GM08714 (cell line): Measurements from ENCODE around the gene VAT1.
A peak's percentile ranks its signal among the peaks of the same experiment; 100 is the strongest.
"Not testable (repeated sequence)": the region's sequence is repeated elsewhere in the genome, so short reads cannot be mapped to it uniquely, and the experiment has no call there.

ENCODE experiments used
- H3K4me3 ChIP-seq: fragments of 200-500 bp; sonication (Bioruptor generic); 2 replicates; pipeline ENCODE4 v1.5.1; 2014; ENCODE audit warnings: mild to moderate bottlenecking, low read length, inconsistent platforms
- ZNF274 ChIP-seq: IDR thresholded peaks from 2 replicates; pipeline ENCODE4 v1.6.1; 2012; ENCODE audit warnings: mild to moderate bottlenecking, low read depth, low read length

VAT1 gene

DNA sequence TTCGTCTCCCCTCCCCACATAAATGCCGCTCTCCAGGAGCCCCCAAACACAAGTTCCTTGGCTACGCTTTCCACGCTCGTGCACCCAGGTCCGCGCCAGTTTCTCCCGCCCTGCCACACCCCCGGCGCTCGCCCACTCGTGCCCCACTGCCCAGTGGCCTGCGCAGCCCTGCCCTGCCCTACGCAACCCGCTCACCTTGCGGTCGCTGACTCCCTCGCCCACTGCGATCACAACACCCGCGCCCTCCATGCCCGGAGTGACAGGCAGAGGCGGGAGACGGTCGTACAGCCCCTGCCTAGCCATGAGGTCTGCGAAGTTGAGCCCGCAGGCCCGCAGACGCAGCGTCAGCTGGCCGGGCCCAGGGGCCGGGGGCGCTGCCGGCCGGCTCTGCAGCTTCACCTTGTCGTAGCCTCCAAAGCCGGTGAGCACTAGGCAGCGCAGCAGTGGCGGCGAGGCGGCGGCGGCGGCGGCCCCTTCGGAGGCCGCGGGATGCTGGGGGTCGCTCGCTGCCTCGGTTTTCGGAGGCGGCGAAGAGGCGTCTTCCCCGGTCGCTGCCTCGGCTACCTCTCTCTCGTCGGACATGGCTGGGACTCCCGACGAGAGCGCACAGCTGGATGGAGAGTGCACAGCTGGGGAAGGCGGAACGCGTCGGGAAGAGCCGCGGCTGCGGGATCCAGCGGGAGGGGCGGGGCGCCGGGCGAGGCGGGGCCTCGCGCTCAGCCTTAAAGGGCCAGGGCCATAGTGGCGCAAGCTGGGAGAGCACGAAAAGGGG, at the start of gene VAT1:
TSS of gene VAT1 (minus strand) at position 645 of the 772 bp plus-strand sequence. CDS start at position 582, 63 bp downstream.
- TF ChIP-seq ZNF274: no peak
- peak within 1 kb of the TSS; percentile 63 for H3K4me3 ChIP-seq

DNA sequence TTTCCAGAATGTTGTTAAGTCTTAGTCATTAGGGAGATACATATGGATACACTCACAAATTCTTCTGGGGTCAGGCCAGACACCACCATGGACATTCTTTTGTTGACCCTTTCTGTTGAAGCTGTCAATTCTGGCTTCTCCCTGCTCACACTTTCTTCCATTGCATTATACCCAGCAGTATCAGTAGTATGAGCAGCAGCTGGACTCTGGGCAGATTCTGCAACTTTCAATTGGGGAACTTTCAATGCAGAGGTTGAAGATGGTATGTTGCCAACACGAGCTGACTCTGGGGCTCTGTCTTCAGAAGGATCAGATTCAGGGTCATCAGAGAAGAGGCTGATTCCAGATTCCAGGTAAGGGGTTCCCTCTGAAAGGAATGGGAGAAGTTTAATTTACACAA, 48.7 kb upstream of the VAT1 start:
- TF ChIP-seq ZNF274: no peak
- no peak overlapping the region for H3K4me3 ChIP-seq

- no peak overlapping the region for H3K4me3 ChIP-seq
- TF ChIP-seq ZNF274: no peak
These were observed 48.1 kb upstream of the VAT1 start for GRCh38 chr17:43070257-43070656.

- H3K4me3 ChIP-seq: no peak overlapping the region
- TF ChIP-seq ZNF274: no peak
These were observed 47.2 kb upstream of the VAT1 start for GRCh38 chr17:43069368-43069898.

- TF ChIP-seq ZNF274: no peak
- no peak overlapping the region for H3K4me3 ChIP-seq
These were observed 46.6 kb upstream of the VAT1 start for GRCh38 chr17:43068570-43069367.

- TF ChIP-seq ZNF274: no peak
- no peak overlapping the region for H3K4me3 ChIP-seq
These were observed 40.9 kb upstream of the VAT1 start for GRCh38 chr17:43062984-43063638.

GRCh38 chr17:43056051-43056450, 33.9 kb upstream of the VAT1 start:
- H3K4me3 ChIP-seq: no peak overlapping the region
- no peak for TF ChIP-seq ZNF274

DNA sequence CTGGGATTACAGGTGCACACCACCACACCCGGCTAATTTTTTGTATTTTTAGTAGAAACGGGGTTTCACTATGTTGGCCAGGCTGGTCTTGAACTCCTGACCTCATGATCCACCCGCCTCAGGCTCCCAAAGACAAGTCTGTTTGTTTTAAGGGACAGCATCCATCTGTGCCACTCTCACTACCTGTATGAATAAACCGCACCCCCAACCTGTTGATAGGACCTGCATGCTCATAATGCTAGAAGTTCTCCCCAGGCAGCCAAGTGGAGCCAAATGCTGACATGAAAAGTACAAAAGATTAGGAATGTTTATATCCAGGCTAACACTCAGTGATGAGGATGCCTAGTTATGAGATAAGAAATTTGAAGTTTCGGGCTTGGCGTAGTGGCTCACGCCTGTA, 30.8 kb upstream of the VAT1 start:
- H3K4me3 ChIP-seq: not testable (repeated sequence)

DNA sequence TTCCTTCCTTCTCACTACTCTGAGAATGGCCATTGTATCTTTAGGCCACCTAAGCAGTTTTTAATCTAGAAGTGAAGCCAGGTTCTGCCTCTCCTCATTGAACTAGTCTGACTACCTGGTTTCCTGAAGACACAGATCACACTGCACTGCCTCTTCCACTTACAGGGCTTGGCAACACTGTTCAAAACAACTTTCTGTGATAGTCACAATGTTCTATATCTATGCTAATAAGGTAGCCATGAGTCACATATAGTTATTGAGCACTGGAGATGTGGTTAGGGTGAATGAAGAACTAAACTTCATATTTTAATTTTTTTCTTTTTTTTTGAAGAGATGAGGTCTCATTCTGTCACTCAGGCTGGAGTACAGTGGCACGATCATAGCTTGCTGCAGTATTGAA, 29.8 kb upstream of the VAT1 start:
- H3K4me3 ChIP-seq: no peak overlapping the region
- TF ChIP-seq ZNF274: no peak

- TF ChIP-seq ZNF274: no peak
- no peak overlapping the region for H3K4me3 ChIP-seq
These were observed 21.8 kb upstream of the VAT1 start for GRCh38 chr17:43044024-43044423.

GRCh38 chr17:43043307-43043706, 21.1 kb upstream of the VAT1 start:
- no peak for TF ChIP-seq ZNF274

GRCh38 chr17:43042025-43042628, 19.9 kb upstream of the VAT1 start:
- no peak for TF ChIP-seq ZNF274
- no peak overlapping the region for H3K4me3 ChIP-seq

More at GRCh38 chr17:43043307-43043706, 21.1 kb upstream of the VAT1 start:
- no peak overlapping the region for H3K4me3 ChIP-seq

DNA sequence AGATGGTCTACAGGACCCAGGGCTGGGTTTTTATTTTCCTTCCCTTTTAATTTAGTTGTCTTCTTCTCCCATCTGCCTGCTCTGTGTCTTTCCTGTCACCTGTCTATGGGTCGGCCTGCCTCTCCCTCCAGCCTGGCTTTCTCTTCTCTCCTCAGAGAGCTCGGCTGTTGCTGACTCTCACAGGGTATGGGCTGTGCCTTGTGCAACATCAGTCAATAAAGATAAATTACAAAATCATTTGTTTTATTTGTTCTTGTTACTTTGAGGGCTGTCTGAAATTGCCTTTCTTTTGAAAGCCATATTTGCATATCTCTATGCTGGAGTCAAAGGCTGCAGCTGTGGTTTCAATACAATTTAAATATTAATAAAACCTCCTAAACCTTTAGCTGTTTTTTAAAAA, 18.5 kb upstream of the VAT1 start:
- no peak for TF ChIP-seq ZNF274
- H3K4me3 ChIP-seq: no peak overlapping the region

GRCh38 chr17:43039646-43040045, 17.5 kb upstream of the VAT1 start:
- no peak overlapping the region for H3K4me3 ChIP-seq
- TF ChIP-seq ZNF274: no peak

DNA sequence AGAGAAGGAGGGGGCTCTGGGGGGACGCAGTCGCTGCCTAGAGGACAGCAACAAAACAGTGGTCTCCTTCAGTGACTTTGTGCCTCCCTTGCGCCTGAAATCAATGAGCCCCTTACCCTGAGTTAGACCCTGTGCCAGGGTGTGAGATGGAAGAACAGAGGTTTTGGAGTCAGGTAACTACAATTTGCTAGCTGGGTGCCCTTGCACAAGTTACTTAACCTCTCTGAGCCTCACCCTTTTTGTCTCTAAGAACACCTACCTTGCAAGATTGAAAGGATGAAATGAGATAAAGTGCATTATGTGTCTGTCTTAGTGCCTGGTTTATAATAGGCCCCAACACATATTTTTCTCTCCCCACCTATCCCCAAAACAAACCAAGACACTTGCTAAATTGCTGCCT, 12.7 kb upstream of the VAT1 start:
- no peak for TF ChIP-seq ZNF274
- no peak overlapping the region for H3K4me3 ChIP-seq
